ENCODE data around the gene CDH20. TPM values are rescaled to one million over a fixed set of nuclear protein-coding genes. Genes with fewer than 3 reads are reported as not detected.

Gene CDH20
- total RNA-seq, result not detected in 2 replicates

GRCh38 chr18:61333271-61333745 lies at the start of gene CDH20:
Gene CDH20, plus strand, starts transcription at chr18:61333430.

Small RNA genes lying within 50 kb of the gene (small RNA-seq; reads per million reads assigned to genes)
- not detected for gene RNU6-116P

All from articular chondrocyte of knee joint (primary cell).